K562 (cell line): Measurements from ENCODE around the gene RSU1. TPM values are rescaled to one million over a fixed set of nuclear protein-coding genes. Genes with fewer than 3 reads are reported as not detected.

Experiments
- ATAC-seq: fragments of 200-7000 bp; cut with Tn5 transposase; 3 replicates; pipeline ENCODE4 v1.9.1; 2020; ENCODE audit warnings: moderate library complexity
- BruUV-seq: library from RNA; stranded (reverse); fragments of 400-500 nt; replicated peaks from 2 replicates; lab custom pipeline; 2021; lab: Mats Ljungman, UMichigan
- CTCF ChIA-PET: fragments of 300-600 bp; formaldehyde crosslinking; extraction: SDS; loops from one replicate; lab custom pipeline; 2021; ENCODE audit warnings: low intra/inter-chr PET ratio; lab: Yijun Ruan, JAX
- POLR2A ChIA-PET: fragments of 300-600, 350-650 bp; sonication (Branson Sonifier 250); formaldehyde crosslinking; extraction: SDS; loops from one replicate; lab custom pipeline; 2021; ENCODE audit warnings: antibody characterized with exemption, inconsistent platforms; lab: Yijun Ruan, JAX
- DNase-seq, 4 experiments: peaks; one replicate each; pipeline versions ENCODE4 v3.0.0 to v3.0.0-alpha.2; 2011 to 2018; ENCODE audit warnings: low spot score in 3 of 4, mixed read lengths in 3 of 4; ENCODE audit errors: extremely low read depth in 1 of 4
- FAIRE-seq: peaks from 2 replicates; lab custom pipeline; 2011; peaks lifted over from hg19 to GRCh38; lab: Jason Lieb, UNC
- H2AFZ ChIP-seq: 2 replicates; pipeline ENCODE4 v1.6.0; 2011; ENCODE audit warnings: low read depth, low read length, control low read depth, inconsistent platforms
- H3K27ac ChIP-seq: fragments of 200-600 bp; 3 replicates; pipeline ENCODE4 v1.8.0; 2011; ENCODE audit warnings: low read depth, mild to moderate bottlenecking, control low read depth, inconsistent platforms, low read length, moderate library complexity, mixed read lengths; ENCODE audit errors: extremely low read depth
- H3K27me3 ChIP-seq, 2 experiments: fragments of 300-600 bp in 1 of 2; 2 replicates in 1 of 2; 3 replicates in 1 of 2; pipeline versions ENCODE4 v1.6.0 to v1.8.0; 2011; ENCODE audit warnings: inconsistent platforms in 2 of 2, low read length in 2 of 2, mild to moderate bottlenecking in 1 of 2, mixed read lengths in 1 of 2, moderate library complexity in 1 of 2; ENCODE audit not compliant: control insufficient read depth in 2 of 2, insufficient read depth in 2 of 2
- H3K36me3 ChIP-seq: fragments of 300-600 bp; 3 replicates; pipeline ENCODE4 v1.8.0; 2011; ENCODE audit warnings: mild to moderate bottlenecking, low read length, inconsistent platforms; ENCODE audit not compliant: control insufficient read depth, insufficient read depth
- H3K4me1 ChIP-seq, 2 experiments: fragments of 200-600 bp in 1 of 2; replicated peaks in 1 of 2; 2 replicates in 1 of 2; 3 replicates in 1 of 2; pipeline versions ENCODE4 v1.5.1 to v1.8.0; 2011; ENCODE audit warnings: inconsistent platforms in 2 of 2, low read length in 2 of 2, mild to moderate bottlenecking in 1 of 2, mixed read lengths in 1 of 2, moderate library complexity in 1 of 2; ENCODE audit not compliant: control insufficient read depth in 2 of 2, insufficient read depth in 2 of 2
- H3K4me2 ChIP-seq: 2 replicates; pipeline ENCODE4 v1.6.1; 2011; ENCODE audit warnings: low read length, control low read depth, inconsistent platforms, mixed read lengths; ENCODE audit not compliant: insufficient read depth
- H3K4me3 ChIP-seq: fragments of 200-600 bp; sonication (generic), shearing (Covaris generic); 2 replicates; pipeline ENCODE4 v1.5.1; 2016; ENCODE audit warnings: control low read depth, inconsistent platforms
- H3K79me2 ChIP-seq: fragments of 200-600 bp; 3 replicates; pipeline ENCODE4 v1.8.0; 2011; ENCODE audit warnings: low read length, inconsistent platforms; ENCODE audit not compliant: control insufficient read depth, insufficient read depth
- H3K9ac ChIP-seq, 2 experiments: 2 replicates each; pipeline versions ENCODE4 v1.6.0 to v1.6.1; 2011; ENCODE audit warnings: low read depth in 2 of 2, low read length in 2 of 2, control low read depth in 1 of 2, inconsistent platforms in 1 of 2, mild to moderate bottlenecking in 1 of 2, mixed read lengths in 1 of 2; ENCODE audit not compliant: insufficient read depth in 1 of 2
- H3K9me1 ChIP-seq: one replicate; pipeline ENCODE4 v1.6.0; 2011; ENCODE audit warnings: inconsistent platforms, mild to moderate bottlenecking, low read length, moderate library complexity; ENCODE audit not compliant: control insufficient read depth, insufficient read depth
- H3K9me3 ChIP-seq: replicated peaks from 2 replicates; pipeline ENCODE4 v1.5.1; 2011; ENCODE audit warnings: low read depth, low read length, inconsistent platforms; ENCODE audit not compliant: control insufficient read depth, insufficient read depth
- H4K20me1 ChIP-seq: replicated peaks from 2 replicates; pipeline ENCODE4 v1.6.1; 2011; ENCODE audit warnings: low read length, inconsistent platforms, mixed read lengths; ENCODE audit not compliant: control insufficient read depth, insufficient read depth
- DDX20 ChIP-seq: fragments of 450-650 bp; IDR thresholded peaks from 2 replicates; pipeline ENCODE4 v1.6.1; 2016; ENCODE audit warnings: missing genetic modification characterization, low read depth, mild to moderate bottlenecking, missing compliant biosample characterization, moderate library complexity
- HNRNPUL1 ChIP-seq: fragments of 200-400 bp; formaldehyde crosslinking; IDR thresholded peaks from 2 replicates; pipeline ENCODE4 v1.6.1; 2017; ENCODE audit warnings: low read length
- NCOA4 ChIP-seq: fragments of 450-650 bp; IDR thresholded peaks from 2 replicates; pipeline ENCODE4 v1.6.1; 2018; ENCODE audit warnings: mild to moderate bottlenecking; ENCODE audit not compliant: partially characterized antibody
- NCOA6 ChIP-seq: fragments of 450-650 bp; IDR thresholded peaks from 2 replicates; pipeline ENCODE4 v1.6.1; 2017; ENCODE audit warnings: mild to moderate bottlenecking
- NFATC3 ChIP-seq: fragments of 450-650 bp; IDR thresholded peaks from 2 replicates; pipeline ENCODE4 v1.6.1; 2017; ENCODE audit warnings: mild to moderate bottlenecking
- NFIC ChIP-seq: fragments of 450-650 bp; IDR thresholded peaks from 2 replicates; pipeline ENCODE4 v1.6.1; 2017; ENCODE audit warnings: mild to moderate bottlenecking, inconsistent platforms
- POLR2G ChIP-seq: fragments of 200-400 bp; formaldehyde crosslinking; IDR thresholded peaks from 2 replicates; pipeline ENCODE4 v1.6.1; 2017; ENCODE audit warnings: low read depth, mild to moderate bottlenecking, antibody characterized with exemption, low read length, moderate library complexity
- PPARD ChIP-seq: fragments of 250-450 bp; sonication (Bioruptor Pico); IDR thresholded peaks from 2 replicates; pipeline ENCODE4 v1.8.0; 2022; ENCODE audit warnings: inconsistent platforms, mild to moderate bottlenecking, moderate library complexity
- SP2 ChIP-seq: IDR thresholded peaks from 2 replicates; pipeline ENCODE4 v1.6.1; 2011; ENCODE audit warnings: mild to moderate bottlenecking, low read depth, low read length, moderate library complexity; ENCODE audit not compliant: poor library complexity, severe bottlenecking; ENCODE audit errors: extremely low read depth
- TFAM ChIP-seq: fragments of 250-450 bp; sonication (Bioruptor Pico); conservative IDR thresholded peaks from 2 replicates; pipeline ENCODE4 v1.5.0; 2021; ENCODE audit warnings: mild to moderate bottlenecking, moderate library complexity
- ZNF143 ChIP-seq: sonication (generic); formaldehyde crosslinking; IDR thresholded peaks from 2 replicates; pipeline ENCODE4 v1.9.0; 2022; ENCODE audit warnings: mild to moderate bottlenecking, missing genetic modification reagents
- WGBS: fragments of 100-300 bp; shearing (Covaris generic); methylation state at CpG from one replicate; pipeline ENCODE4 v1.1.6; 2016; ENCODE audit warnings: low coverage, mixed read lengths; ENCODE audit not compliant: insufficient coverage; ENCODE audit errors: missing lambda C conversion rate; 5-methylcytosine and 5-hydroxymethylcytosine counted together
- in situ Hi-C: fragments of 300-500 bp; cut with MboI; formaldehyde crosslinking; loops from 4 replicates; pipeline ENCODE4 v1.15.0; 2018; ENCODE audit warnings: inconsistent platforms, mixed read lengths
- intact Hi-C: fragments of 100-400 bp; cut with micrococcal nuclease; formaldehyde crosslinking; loops from 2 replicates; pipeline ENCODE4 v1.14.2; 2022
- polyA plus RNA-seq, 8 experiments: library from polyadenylated mRNA; depleted of rRNA in 4 of 8; stranded (reverse) in 5 of 8; unstranded in 3 of 8; fragments of >200 nt; fragmentation: Nextera tagmentation in 2 of 8; fragmentation: Illumina TruSeq in 1 of 8; extraction: Ambion mirVana in 2 of 8; extraction: Trizol in 1 of 8; gene quantifications; 2 replicates each; pipeline versions ENCODE4 v1.2.1 to v1.2.3, GENCODE V29; 2011 to 2014; ENCODE audit warnings: inconsistent platforms in 1 of 8, missing spikeins in 1 of 8
- total RNA-seq, 7 experiments: library from RNA; depleted of rRNA in 6 of 7; stranded (reverse); fragments of >200 nt in 6 of 7; fragmentation: Illumina TruSeq in 2 of 7; extraction: Trizol in 2 of 7; gene quantifications; 2 replicates each; pipeline versions ENCODE4 v1.2.1 to v1.2.3, GENCODE V29; 2011 to 2021; ENCODE audit warnings: low replicate concordance in 1 of 7
- TF ChIP-seq, protein P1 (sequence below): fragments of 250-450 bp; sonication (Bioruptor Pico); IDR thresholded peaks from 2 replicates; pipeline ENCODE4 v1.8.0; 2021; ENCODE audit warnings: mild to moderate bottlenecking, moderate library complexity
- TF ChIP-seq, protein P2 (sequence below), 2 experiments: fragments of 450-650 bp; formaldehyde crosslinking in 1 of 2; IDR thresholded peaks; 2 replicates each; pipeline versions ENCODE4 v1.4.0 to v1.6.1; 2014 to 2020; ENCODE audit warnings: mild to moderate bottlenecking in 2 of 2, borderline replicate concordance in 1 of 2, low read depth in 1 of 2

RSU1 gene
- total and polyA plus RNA-seq, 9 of the 15 experiments (the other 6 are each of a cell fraction or from before 2014, with no cell fraction given), result 18.8 to 67.3 (median 31.5) TPM

DNA sequence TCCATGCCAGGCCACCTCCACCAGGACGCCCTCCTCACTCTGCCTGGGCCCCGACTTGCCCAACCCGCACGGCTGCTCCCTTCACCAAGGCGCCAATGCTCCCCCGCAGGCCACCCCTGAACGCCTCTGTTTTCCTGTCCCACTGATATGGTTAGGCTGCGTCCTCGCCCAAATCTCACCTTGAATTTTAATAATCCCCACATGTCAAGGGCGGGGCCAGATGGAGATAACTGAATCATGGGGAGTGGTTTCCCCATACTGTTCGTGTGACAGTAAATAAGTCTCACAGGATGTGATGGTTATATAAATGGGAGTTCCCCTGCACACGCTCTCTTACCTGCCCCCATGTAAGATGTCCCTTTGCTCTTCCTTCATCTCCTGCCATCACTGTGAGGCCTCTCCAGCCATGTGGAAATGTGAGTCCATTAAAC is 29.8 kb downstream of the RSU1 start (continued):
- TF ChIP-seq NCOA6 (no peak), NFATC3 (no peak), TFAM (no peak), POLR2G (no peak), SP2 (no peak)

- in situ Hi-C loops, result loop anchor here (25.0 kb wide), 1 partner anchor 1343 kb away; no protein-coding TSS in a partner anchor
- POLR2A ChIA-PET, result no interaction called here
- TF ChIP-seq, protein P1, sequence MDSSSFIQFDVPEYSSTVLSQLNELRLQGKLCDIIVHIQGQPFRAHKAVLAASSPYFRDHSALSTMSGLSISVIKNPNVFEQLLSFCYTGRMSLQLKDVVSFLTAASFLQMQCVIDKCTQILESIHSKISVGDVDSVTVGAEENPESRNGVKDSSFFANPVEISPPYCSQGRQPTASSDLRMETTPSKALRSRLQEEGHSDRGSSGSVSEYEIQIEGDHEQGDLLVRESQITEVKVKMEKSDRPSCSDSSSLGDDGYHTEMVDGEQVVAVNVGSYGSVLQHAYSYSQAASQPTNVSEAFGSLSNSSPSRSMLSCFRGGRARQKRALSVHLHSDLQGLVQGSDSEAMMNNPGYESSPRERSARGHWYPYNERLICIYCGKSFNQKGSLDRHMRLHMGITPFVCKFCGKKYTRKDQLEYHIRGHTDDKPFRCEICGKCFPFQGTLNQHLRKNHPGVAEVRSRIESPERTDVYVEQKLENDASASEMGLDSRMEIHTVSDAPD, result no peak
- TF ChIP-seq DDX20 (tag), result no peak
- no peak for TF ChIP-seq PPARD
- no peak for TF ChIP-seq ZNF143 (CRISPR knock-in tag)
- TF ChIP-seq HNRNPUL1, result no peak
- TF ChIP-seq, protein P2, sequence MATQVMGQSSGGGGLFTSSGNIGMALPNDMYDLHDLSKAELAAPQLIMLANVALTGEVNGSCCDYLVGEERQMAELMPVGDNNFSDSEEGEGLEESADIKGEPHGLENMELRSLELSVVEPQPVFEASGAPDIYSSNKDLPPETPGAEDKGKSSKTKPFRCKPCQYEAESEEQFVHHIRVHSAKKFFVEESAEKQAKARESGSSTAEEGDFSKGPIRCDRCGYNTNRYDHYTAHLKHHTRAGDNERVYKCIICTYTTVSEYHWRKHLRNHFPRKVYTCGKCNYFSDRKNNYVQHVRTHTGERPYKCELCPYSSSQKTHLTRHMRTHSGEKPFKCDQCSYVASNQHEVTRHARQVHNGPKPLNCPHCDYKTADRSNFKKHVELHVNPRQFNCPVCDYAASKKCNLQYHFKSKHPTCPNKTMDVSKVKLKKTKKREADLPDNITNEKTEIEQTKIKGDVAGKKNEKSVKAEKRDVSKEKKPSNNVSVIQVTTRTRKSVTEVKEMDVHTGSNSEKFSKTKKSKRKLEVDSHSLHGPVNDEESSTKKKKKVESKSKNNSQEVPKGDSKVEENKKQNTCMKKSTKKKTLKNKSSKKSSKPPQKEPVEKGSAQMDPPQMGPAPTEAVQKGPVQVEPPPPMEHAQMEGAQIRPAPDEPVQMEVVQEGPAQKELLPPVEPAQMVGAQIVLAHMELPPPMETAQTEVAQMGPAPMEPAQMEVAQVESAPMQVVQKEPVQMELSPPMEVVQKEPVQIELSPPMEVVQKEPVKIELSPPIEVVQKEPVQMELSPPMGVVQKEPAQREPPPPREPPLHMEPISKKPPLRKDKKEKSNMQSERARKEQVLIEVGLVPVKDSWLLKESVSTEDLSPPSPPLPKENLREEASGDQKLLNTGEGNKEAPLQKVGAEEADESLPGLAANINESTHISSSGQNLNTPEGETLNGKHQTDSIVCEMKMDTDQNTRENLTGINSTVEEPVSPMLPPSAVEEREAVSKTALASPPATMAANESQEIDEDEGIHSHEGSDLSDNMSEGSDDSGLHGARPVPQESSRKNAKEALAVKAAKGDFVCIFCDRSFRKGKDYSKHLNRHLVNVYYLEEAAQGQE (IDR thresholded peaks at IDR 0.05; ENCODE audit: borderline replicate concordance), result no peak
- TF ChIP-seq, protein P2 (CRISPR knock-in tag; IDR thresholded peaks at IDR 0.05; ENCODE audit: low read depth), result no peak
- no peak for TF ChIP-seq NFIC
- TF ChIP-seq NCOA4, result no peak
These were observed 36.8 kb downstream of the RSU1 start for GRCh38 chr10:16780338-16780880.

More at GRCh38 chr10:16780338-16780880, 36.8 kb downstream of the RSU1 start:
- H3K4me1 ChIP-seq, result no peaks in the 10 kb centered on the region
- DNase-seq (no peak), FAIRE-seq (no peak), ATAC-seq (no peak)
- no peak overlapping the region for H3K4me3 ChIP-seq
- BruUV-seq, result no TSS peak
- H3K36me3 ChIP-seq, result no peaks in the 10 kb centered on the region
- no peak overlapping the region for H3K27ac ChIP-seq
- WGBS, result 54% methylated on average over 7 of the region's 7 CpGs
- no peak overlapping the region for H3K9ac ChIP-seq
- CTCF ChIA-PET, result no interaction called here
- H3K4me2 ChIP-seq, result no peak overlapping the region
- no peaks in the 10 kb centered on the region for H4K20me1 ChIP-seq
- no peaks in the 10 kb centered on the region for H3K9me1 ChIP-seq
- no peaks in the 10 kb centered on the region for H3K9me3 ChIP-seq
- intact Hi-C loops, result no loop called here
- no peak overlapping the region for H2AFZ ChIP-seq
- no peaks in the 10 kb centered on the region for H3K27me3 ChIP-seq
- H3K79me2 ChIP-seq, result no peaks in the 10 kb centered on the region
